Measurements from ENCODE around the gene ITGB5. TPM values are rescaled to one million over a fixed set of nuclear protein-coding genes. Genes with fewer than 3 reads are reported as not detected.

The ITGB5 gene
- total and polyA plus RNA-seq, 2 donors (not counting 3 experiments of a cell fraction or from before 2014, with no cell fraction given): 144 to 170 TPM

GRCh38 chr3:124774327-124774718 is 112.8 kb downstream of the ITGB5 start:
- H3K79me2 ChIP-seq (ENCODE audit: control insufficient read depth, insufficient read depth, low read length): no peaks in the 10 kb centered on the region
- dilution Hi-C loops (cut with MboI; ENCODE audit: extremely low pct_ligation_motif_present, low sequenced_read_pairs) (loop anchor here (25.0 kb wide), 1 partner anchor 113 kb away; the partner anchor contains the start of gene ITGB5), intact Hi-C loops (cut with micrococcal nuclease) (loop anchor here (10.0 kb wide), 1 partner anchor 280 kb away; the partner anchor contains the start of gene HEG1)
- no peaks in the 10 kb centered on the region for H3K9me3 ChIP-seq (replicated peaks; ENCODE audit: control insufficient read depth, insufficient read depth, low read length)
- no peaks in the 10 kb centered on the region for H3K27me3 ChIP-seq (ENCODE audit: control insufficient read depth in 2 of 2, insufficient read depth in 2 of 2, low read length in 2 of 2)
- H3K9me1 ChIP-seq (replicated peaks; ENCODE audit: control insufficient read depth, extremely low read depth, insufficient read depth, low read length): no peaks in the 10 kb centered on the region
- H4K20me1 ChIP-seq (replicated peaks; ENCODE audit: control insufficient read depth, extremely low read depth, insufficient read depth, low read length): no peaks in the 10 kb centered on the region
- FAIRE-seq: peak; percentile 96
- TF ChIP-seq POLR2AphosphoS5 (IDR thresholded peaks at IDR 0.05; ENCODE audit: insufficient read depth, low read depth, low read length) (peak; percentile 71), FOS (IDR thresholded peaks at IDR 0.05; ENCODE audit: borderline replicate concordance, insufficient read depth, low read length) (no peak), EZH2 (IDR thresholded peaks at IDR 0.05; ENCODE audit: borderline replicate concordance, low read depth, low read length, severe bottlenecking) (no peak), GATA2 (IDR thresholded peaks at IDR 0.05; ENCODE audit: insufficient read depth, insufficient read length, low read depth, low read length) (peak; percentile 51)
- TF ChIP-seq, protein P1, sequence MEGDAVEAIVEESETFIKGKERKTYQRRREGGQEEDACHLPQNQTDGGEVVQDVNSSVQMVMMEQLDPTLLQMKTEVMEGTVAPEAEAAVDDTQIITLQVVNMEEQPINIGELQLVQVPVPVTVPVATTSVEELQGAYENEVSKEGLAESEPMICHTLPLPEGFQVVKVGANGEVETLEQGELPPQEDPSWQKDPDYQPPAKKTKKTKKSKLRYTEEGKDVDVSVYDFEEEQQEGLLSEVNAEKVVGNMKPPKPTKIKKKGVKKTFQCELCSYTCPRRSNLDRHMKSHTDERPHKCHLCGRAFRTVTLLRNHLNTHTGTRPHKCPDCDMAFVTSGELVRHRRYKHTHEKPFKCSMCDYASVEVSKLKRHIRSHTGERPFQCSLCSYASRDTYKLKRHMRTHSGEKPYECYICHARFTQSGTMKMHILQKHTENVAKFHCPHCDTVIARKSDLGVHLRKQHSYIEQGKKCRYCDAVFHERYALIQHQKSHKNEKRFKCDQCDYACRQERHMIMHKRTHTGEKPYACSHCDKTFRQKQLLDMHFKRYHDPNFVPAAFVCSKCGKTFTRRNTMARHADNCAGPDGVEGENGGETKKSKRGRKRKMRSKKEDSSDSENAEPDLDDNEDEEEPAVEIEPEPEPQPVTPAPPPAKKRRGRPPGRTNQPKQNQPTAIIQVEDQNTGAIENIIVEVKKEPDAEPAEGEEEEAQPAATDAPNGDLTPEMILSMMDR (IDR thresholded peaks at IDR 0.05; ENCODE audit: extremely low read depth in 1 of 2, insufficient read depth in 1 of 2, low read depth in 1 of 2, low read length in 2 of 2): no peak
- DNase-seq (ENCODE audit: low read depth, low spot score): peak; percentile 64
- POLR2A ChIA-PET: no interaction called here
- no peak overlapping the region for H3K4me3 ChIP-seq (replicated peaks in 1 of 3; ENCODE audit: insufficient read depth in 1 of 3, low read depth in 1 of 3, low read length in 3 of 3)
- CTCF ChIA-PET: interaction anchor here (0.6 to 1.8 kb wide), 6 partner anchors 13 to 760 kb away, joined by 3 to 19 read pairs (median 4); no protein-coding TSS in a partner anchor
- peaks cover 63% of the 10 kb centered on the region for H3K4me1 ChIP-seq (ENCODE audit: control insufficient read depth, extremely low read depth, insufficient read depth, low read length)
- peak overlapping the region; percentile 6 for H3K9ac ChIP-seq (replicated peaks; ENCODE audit: extremely low read depth, insufficient read depth, low read length)
- H3K4me2 ChIP-seq (ENCODE audit: insufficient read depth, low read length): peak overlapping the region; percentile 18
- no peaks in the 10 kb centered on the region for H3K36me3 ChIP-seq (ENCODE audit: control insufficient read depth in 2 of 2, extremely low read depth in 1 of 2, insufficient read depth in 2 of 2, low read length in 2 of 2)
- BruUV-seq (replicated peaks): no TSS peak
- H2AFZ ChIP-seq (ENCODE audit: low read depth, low read length): no peak overlapping the region
- H3K27ac ChIP-seq (ENCODE audit: insufficient read depth, low read depth, low read length): peak overlapping the region; percentile 70

Data from endothelial cell of umbilical vein (primary cell).